Measurements from ENCODE around the gene CEACAM19. TPM values are rescaled to one million over a fixed set of nuclear protein-coding genes. Genes with fewer than 3 reads are reported as not detected.

The CEACAM19 gene
- total and polyA plus RNA-seq, 9 donors, result 2.2 to 10.0 (median 5.4) TPM

DNA sequence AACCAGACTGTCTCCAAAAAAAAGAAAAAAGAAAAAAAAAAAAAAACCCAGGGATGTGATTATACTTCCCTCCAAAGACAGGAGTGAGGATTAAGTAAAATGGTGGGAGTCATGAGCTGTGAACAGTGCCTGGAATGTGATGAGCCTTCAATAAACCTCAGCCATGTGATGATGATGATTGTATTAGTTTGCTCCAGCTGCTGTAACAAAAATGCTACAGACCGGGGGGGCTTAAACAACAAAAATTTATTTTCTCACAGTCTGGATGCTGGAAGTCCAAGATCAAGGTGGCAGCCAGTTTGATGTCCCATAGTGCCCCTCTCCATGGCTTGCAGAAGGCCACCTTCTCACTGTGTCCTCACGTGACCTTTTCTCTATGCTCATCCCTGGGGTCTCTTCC is 36.5 kb upstream of the CEACAM19 start:
- DNase-seq, result no peak
- peaks cover 7% of the 10 kb centered on the region for H3K4me1 ChIP-seq (ENCODE audit: insufficient read depth)
- no peak overlapping the region for H3K27ac ChIP-seq
- no peaks in the 10 kb centered on the region for H3K36me3 ChIP-seq
- H3K27me3 ChIP-seq, result no peaks in the 10 kb centered on the region
- WGBS, 3 donors, result 90 to 96% (median 91%) methylated on average over 2 of the region's 2 CpGs
- no peak overlapping the region for H3K4me3 ChIP-seq
- TF ChIP-seq POLR2A (IDR thresholded peaks at IDR 0.05), result no peak
- TF ChIP-seq EP300 (IDR thresholded peaks at IDR 0.05), result no peak
- TF ChIP-seq, protein P1, sequence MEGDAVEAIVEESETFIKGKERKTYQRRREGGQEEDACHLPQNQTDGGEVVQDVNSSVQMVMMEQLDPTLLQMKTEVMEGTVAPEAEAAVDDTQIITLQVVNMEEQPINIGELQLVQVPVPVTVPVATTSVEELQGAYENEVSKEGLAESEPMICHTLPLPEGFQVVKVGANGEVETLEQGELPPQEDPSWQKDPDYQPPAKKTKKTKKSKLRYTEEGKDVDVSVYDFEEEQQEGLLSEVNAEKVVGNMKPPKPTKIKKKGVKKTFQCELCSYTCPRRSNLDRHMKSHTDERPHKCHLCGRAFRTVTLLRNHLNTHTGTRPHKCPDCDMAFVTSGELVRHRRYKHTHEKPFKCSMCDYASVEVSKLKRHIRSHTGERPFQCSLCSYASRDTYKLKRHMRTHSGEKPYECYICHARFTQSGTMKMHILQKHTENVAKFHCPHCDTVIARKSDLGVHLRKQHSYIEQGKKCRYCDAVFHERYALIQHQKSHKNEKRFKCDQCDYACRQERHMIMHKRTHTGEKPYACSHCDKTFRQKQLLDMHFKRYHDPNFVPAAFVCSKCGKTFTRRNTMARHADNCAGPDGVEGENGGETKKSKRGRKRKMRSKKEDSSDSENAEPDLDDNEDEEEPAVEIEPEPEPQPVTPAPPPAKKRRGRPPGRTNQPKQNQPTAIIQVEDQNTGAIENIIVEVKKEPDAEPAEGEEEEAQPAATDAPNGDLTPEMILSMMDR (IDR thresholded peaks at IDR 0.05), result no peak
- no peaks in the 10 kb centered on the region for H3K9me3 ChIP-seq
- intact Hi-C loops (cut with DNase I), result no loop called here

DNA sequence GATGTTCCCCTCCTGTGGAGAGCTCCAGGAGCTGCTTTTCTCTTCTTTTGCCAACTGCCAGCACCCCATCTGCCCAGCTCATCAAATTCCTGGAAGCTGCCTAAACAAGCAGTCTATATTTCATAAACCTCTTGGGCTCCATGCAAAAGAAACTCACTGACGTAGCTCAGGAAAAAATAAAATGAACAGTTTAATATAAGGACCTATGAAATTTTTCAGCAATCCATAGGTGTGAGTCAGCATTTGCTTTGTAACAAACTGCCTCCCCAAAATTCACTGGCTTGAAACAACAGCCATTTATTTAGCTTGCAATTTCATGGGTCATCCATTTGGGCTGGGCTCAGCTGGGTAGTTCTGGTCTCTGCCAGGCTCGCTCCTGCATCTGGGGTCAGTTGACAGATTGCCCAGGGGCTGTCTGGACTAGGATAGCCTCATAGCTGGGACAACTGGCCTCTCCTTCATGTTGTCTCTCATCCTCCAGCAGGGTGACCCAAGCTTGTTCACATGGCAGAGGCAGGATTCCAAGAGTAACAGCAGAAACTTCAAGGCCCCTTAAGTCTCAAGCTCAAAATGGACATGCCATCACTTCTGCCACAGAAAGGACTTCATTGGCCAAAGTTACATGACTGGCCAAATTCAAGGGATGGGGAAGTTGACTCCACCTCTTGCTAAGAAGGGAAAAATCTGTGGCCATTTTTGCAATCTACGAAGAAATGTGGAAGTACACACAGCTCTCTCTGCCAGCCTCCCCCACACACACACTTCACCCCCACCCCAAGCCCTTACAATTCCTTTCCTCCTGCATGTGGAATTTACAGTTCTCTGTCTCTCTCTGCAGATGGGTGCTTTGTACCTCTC is 35.5 kb upstream of the CEACAM19 start:
- H3K4me3 ChIP-seq, result no peak overlapping the region
- WGBS, 3 donors, result 47 to 58% (median 54%) methylated on average over 3 of the region's 3 CpGs
- TF ChIP-seq EP300 (IDR thresholded peaks at IDR 0.05) (no peak), POLR2A (IDR thresholded peaks at IDR 0.05) (no peak)
- TF ChIP-seq, protein P1 (IDR thresholded peaks at IDR 0.05), result no peak
- H3K9me3 ChIP-seq, result no peaks in the 10 kb centered on the region
- intact Hi-C loops (cut with DNase I), result no loop called here
- no peaks in the 10 kb centered on the region for H3K27me3 ChIP-seq
- no peak for DNase-seq
- no peaks in the 10 kb centered on the region for H3K36me3 ChIP-seq
- no peak overlapping the region for H3K27ac ChIP-seq
- H3K4me1 ChIP-seq (ENCODE audit: insufficient read depth), result peaks cover 7% of the 10 kb centered on the region

DNA sequence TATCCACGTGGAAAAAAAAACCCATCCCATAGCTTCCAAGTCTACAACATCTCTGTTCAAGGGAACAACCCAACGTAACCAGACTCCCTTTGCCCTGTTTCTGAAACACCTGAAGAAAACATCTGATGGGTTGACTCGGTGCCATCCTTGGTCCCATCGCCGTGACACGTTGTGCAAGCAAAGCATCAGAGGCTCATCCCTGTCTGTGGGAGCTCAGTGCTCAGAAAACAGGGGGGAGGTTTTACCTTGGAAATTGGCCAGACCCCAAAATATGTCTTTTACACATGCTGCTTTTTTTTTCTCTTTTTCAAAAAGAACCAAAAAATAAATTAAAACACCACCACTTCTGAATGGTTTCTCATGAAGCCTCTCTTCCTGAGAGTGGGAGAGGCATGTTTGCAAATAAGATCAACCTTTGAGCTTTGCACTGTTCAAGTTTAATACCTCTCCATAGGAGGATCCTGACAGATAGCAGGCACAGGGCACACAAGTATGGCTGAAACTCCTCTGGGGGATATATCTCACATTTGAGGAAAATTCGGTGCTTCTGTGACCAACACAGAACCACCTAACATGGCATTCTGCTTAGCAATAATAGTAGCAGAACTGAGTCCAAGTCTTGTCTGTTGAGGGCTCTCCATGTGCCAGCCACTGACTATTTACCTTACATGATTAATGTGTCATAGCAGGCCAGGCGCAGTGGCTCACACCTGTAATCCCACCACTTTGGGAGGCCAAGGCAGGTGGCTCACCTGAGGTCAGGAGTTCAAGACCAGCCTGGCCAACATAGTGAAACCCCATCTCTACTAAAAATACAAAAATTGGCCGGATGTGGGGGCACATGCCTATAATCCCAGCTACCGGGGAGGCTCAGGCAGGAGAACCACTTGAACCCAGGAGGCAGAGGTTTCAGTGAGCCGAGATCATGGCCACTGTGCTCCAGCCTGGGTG is 34.6 kb upstream of the CEACAM19 start:
- no peak overlapping the region for H3K4me3 ChIP-seq
- intact Hi-C loops (cut with DNase I), result no loop called here
- H3K4me1 ChIP-seq (ENCODE audit: insufficient read depth), result peaks cover 7% of the 10 kb centered on the region
- H3K36me3 ChIP-seq, result no peaks in the 10 kb centered on the region
- DNase-seq, result no peak
- no peak overlapping the region for H3K27ac ChIP-seq
- no peaks in the 10 kb centered on the region for H3K27me3 ChIP-seq
- no peaks in the 10 kb centered on the region for H3K9me3 ChIP-seq
- no peak for TF ChIP-seq POLR2A (IDR thresholded peaks at IDR 0.05)
- no peak for TF ChIP-seq EP300 (IDR thresholded peaks at IDR 0.05)
- TF ChIP-seq, protein P1 (IDR thresholded peaks at IDR 0.05), result no peak
- 50 to 59% (median 57%) methylated on average over 11 of the region's 11 CpGs for WGBS, 3 donors

DNA sequence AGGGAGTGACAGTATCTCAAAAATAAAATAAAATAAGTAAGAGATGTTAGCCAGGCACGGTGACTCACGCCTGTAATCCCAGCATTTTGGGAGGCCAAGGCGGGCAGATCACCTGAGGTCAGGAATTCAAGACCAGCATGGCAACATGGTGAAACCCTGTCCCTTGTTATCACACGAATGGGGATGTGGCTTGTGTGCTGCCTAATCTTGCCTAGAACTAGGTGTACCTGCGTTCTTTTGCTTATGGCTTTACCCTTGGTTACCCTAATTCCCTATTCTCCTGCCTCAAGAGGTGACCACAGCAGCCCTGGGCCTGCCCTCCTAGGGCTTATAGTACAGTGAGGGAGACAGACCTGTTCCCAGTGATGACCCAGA is 33.9 kb upstream of the CEACAM19 start:
- Histone ChIP-seq H3K4me3 (no peak overlapping the region), H3K4me1 (ENCODE audit: insufficient read depth) (peaks cover 7% of the 10 kb centered on the region), H3K27me3 (no peaks in the 10 kb centered on the region), H3K9me3 (no peaks in the 10 kb centered on the region), H3K27ac (no peak overlapping the region), H3K36me3 (no peaks in the 10 kb centered on the region)
- intact Hi-C loops (cut with DNase I), result no loop called here
- TF ChIP-seq EP300 (IDR thresholded peaks at IDR 0.05) (no peak), POLR2A (IDR thresholded peaks at IDR 0.05) (no peak)
- TF ChIP-seq, protein P1 (IDR thresholded peaks at IDR 0.05), result no peak
- DNase-seq, result no peak
- WGBS, 3 donors, result 90 to 92% (median 91%) methylated on average over 5 of the region's 5 CpGs

Data from ovary (tissue), 9 donors.